Prostate gland (tissue), 2 donors: ENCODE measurements around the gene MIXL1.

Experiments used
- POLR2A ChIP-seq: fragments of 450-650 bp; IDR thresholded peaks from one replicate; pipeline ENCODE4 v1.6.1; 2016; ENCODE audit warnings: antibody characterized with exemption, mild to moderate bottlenecking
- POLR2AphosphoS5 ChIP-seq: sonication (generic); formaldehyde crosslinking; IDR thresholded peaks from one replicate; pipeline ENCODE4 v1.6.1; 2017; ENCODE audit warnings: antibody characterized with exemption
- TF ChIP-seq, protein P1 (sequence below), 4 experiments: fragments of 200-600 bp in 2 of 4; fragments of 450-650 bp in 2 of 4; sonication (generic) in 2 of 4; IDR thresholded peaks; 1 replicate in 3 of 4; 2 replicates in 1 of 4; pipeline ENCODE4 v1.5.1; 2016 to 2019; ENCODE audit warnings: antibody characterized with exemption in 4 of 4, mild to moderate bottlenecking in 2 of 4, moderate library complexity in 2 of 4

GRCh38 chr1:226239421-226239820 lies 16.0 kb downstream of the MIXL1 start:
- TF ChIP-seq, protein P1, sequence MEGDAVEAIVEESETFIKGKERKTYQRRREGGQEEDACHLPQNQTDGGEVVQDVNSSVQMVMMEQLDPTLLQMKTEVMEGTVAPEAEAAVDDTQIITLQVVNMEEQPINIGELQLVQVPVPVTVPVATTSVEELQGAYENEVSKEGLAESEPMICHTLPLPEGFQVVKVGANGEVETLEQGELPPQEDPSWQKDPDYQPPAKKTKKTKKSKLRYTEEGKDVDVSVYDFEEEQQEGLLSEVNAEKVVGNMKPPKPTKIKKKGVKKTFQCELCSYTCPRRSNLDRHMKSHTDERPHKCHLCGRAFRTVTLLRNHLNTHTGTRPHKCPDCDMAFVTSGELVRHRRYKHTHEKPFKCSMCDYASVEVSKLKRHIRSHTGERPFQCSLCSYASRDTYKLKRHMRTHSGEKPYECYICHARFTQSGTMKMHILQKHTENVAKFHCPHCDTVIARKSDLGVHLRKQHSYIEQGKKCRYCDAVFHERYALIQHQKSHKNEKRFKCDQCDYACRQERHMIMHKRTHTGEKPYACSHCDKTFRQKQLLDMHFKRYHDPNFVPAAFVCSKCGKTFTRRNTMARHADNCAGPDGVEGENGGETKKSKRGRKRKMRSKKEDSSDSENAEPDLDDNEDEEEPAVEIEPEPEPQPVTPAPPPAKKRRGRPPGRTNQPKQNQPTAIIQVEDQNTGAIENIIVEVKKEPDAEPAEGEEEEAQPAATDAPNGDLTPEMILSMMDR (IDR thresholded peaks at IDR 0.05): no peak
- TF ChIP-seq POLR2A: no peak
- TF ChIP-seq POLR2AphosphoS5: no peak
